H1 (cell line): ENCODE data around the gene GPC6.

Experiments used
- ATF2 ChIP-seq: IDR thresholded peaks from 2 replicates; pipeline ENCODE4 v1.6.1; 2012; ENCODE audit warnings: low read length, inconsistent platforms
- EZH2 ChIP-seq: fragments of 200-600 bp; sonication (generic); IDR thresholded peaks from 2 replicates; pipeline ENCODE4 v1.7.1; 2012; ENCODE audit warnings: low read depth, mild to moderate bottlenecking, moderate library complexity, low read length, inconsistent platforms; ENCODE audit not compliant: severe bottlenecking
- JUN ChIP-seq: IDR thresholded peaks from 2 replicates; pipeline ENCODE4 v1.6.1; 2011; ENCODE audit warnings: low read depth, mild to moderate bottlenecking, improper control_type of control experiment, low read length
- JUND ChIP-seq: IDR thresholded peaks from 2 replicates; pipeline ENCODE4 v1.6.1; 2011; ENCODE audit warnings: mild to moderate bottlenecking, improper control_type of control experiment, low read length
- POLR2AphosphoS5 ChIP-seq: IDR thresholded peaks from 2 replicates; pipeline ENCODE4 v1.6.1; 2011; ENCODE audit warnings: low read depth, low read length
- RFX5 ChIP-seq: IDR thresholded peaks from 2 replicates; pipeline ENCODE4 v1.6.1; 2011; ENCODE audit warnings: low read depth, low read length, improper control_type of control experiment, borderline replicate concordance
- SP1 ChIP-seq: IDR thresholded peaks from 2 replicates; pipeline ENCODE4 v1.6.1; 2011; ENCODE audit warnings: low read depth, low read length
- TAF1 ChIP-seq: IDR thresholded peaks from 2 replicates; pipeline ENCODE4 v1.6.1; 2011; ENCODE audit warnings: mild to moderate bottlenecking, low read depth, low read length
- TF ChIP-seq, protein P1 (sequence below), 3 experiments: IDR thresholded peaks; 1 replicate in 2 of 3; 2 replicates in 1 of 3; pipeline versions ENCODE4 v1.5.1 to v1.6.1; 2011; ENCODE audit warnings: low read length in 3 of 3, mild to moderate bottlenecking in 3 of 3, inconsistent platforms in 2 of 3, low read depth in 1 of 3, moderate library complexity in 1 of 3; ENCODE audit not compliant: insufficient read depth in 1 of 3; ENCODE audit errors: control extremely low read depth in 1 of 3

DNA sequence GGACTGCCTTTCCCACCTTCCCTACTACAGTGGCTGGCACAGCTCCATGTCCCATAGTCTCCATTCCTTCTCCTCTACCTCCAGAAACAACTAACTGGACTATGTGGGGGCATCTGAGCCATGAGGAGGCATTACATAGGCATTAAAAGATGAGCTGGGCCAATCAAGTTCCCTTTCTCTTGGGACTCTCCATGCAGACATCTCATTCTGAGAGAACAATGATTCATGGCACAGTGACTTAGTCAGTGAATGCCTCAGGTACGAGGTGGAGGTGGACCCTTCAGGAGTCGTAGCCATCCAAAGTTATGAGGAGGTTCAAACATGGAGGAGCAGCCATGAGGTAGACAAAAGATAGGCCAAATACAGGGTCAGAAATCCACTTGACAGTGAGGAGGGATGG lies 70.0 kb downstream of the GPC6 start:
- TF ChIP-seq RFX5 (no peak), SP1 (no peak), JUND (no peak), EZH2 (no peak), JUN (no peak), POLR2AphosphoS5 (no peak), ATF2 (no peak), TAF1 (no peak)
- TF ChIP-seq, protein P1, sequence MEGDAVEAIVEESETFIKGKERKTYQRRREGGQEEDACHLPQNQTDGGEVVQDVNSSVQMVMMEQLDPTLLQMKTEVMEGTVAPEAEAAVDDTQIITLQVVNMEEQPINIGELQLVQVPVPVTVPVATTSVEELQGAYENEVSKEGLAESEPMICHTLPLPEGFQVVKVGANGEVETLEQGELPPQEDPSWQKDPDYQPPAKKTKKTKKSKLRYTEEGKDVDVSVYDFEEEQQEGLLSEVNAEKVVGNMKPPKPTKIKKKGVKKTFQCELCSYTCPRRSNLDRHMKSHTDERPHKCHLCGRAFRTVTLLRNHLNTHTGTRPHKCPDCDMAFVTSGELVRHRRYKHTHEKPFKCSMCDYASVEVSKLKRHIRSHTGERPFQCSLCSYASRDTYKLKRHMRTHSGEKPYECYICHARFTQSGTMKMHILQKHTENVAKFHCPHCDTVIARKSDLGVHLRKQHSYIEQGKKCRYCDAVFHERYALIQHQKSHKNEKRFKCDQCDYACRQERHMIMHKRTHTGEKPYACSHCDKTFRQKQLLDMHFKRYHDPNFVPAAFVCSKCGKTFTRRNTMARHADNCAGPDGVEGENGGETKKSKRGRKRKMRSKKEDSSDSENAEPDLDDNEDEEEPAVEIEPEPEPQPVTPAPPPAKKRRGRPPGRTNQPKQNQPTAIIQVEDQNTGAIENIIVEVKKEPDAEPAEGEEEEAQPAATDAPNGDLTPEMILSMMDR (IDR thresholded peaks at IDR 0.05; ENCODE audit: control extremely low read depth in 1 of 3, insufficient read depth in 1 of 3, low read depth in 1 of 3, low read length in 3 of 3), result no peak
